ENCODE data around the gene GGA1. TPM values are rescaled to one million over a fixed set of nuclear protein-coding genes. Genes with fewer than 3 reads are reported as not detected.

Gene GGA1
- total and polyA plus RNA-seq, 9 of the 15 experiments (the other 6 are each of a cell fraction or from before 2014, with no cell fraction given) = 1.5 to 69.5 (median 31.6) TPM

DNA sequence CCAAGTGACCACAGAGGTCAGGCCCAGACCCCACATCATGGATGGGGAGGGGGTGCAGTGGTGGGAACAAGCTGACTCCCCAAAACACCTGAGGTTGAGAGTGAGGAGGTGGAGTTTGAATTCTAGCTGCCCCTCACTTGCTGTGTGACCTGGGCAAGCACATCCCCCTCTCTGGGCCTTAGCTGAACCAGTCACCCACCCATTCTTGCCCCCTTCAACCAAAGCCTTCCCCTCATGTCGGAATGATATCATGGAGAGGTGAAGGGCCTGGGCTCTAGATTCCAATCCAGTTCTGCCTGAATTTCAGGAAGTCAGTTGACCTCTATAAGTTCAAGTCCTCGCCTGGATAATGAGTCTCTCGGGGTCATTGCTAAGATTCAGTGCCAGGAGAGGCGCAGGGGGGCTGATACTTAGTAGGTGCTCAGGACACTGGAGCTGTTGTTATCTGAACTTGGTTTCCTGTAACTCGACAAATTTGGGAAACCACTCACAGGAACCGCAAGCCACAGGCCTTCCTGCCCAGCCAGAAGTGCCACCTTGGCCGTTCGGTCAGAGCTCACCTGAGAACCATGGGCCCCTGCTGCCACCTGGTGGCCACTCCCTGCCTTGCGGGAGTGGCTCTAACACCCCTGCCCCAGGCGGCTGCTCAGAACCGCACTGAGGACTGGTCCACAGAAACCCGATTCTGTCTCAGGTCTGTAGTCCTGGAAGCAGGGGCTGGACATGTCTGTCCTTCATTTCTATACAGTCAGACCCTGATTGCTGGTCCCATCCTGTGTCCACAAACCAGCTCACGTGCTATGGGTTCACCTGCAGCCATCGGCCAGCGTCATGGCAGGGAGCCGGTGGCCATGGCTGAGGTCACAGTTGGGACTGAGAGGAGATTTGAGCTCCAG lies 41.5 kb upstream of the GGA1 start (continued):
- TF ChIP-seq AFF4 (CRISPR knock-in tag; IDR thresholded peaks at IDR 0.05) (no peak), CTCFL (IDR thresholded peaks at IDR 0.05; ENCODE audit: borderline replicate concordance, insufficient read depth, low read depth, low read length, poor library complexity, severe bottlenecking) (peak; percentile 12), JUND (IDR thresholded peaks at IDR 0.05; ENCODE audit: borderline replicate concordance, low read depth, low read length) (no peak), JUND (tag; IDR thresholded peaks at IDR 0.05; ENCODE audit: borderline replicate concordance, low read depth, low read length) (peak; percentile 58; the same call in 2 of the 3 replicates), EGR1 (conservative IDR thresholded peaks at IDR 0.05) (no peak), POLR2G (IDR thresholded peaks at IDR 0.05; ENCODE audit: low read depth, low read length) (peak; percentile 36; the same call in 1 of the 2 replicates), RAD21 (CRISPR knock-in tag; conservative IDR thresholded peaks at IDR 0.05 in 1 of 2, IDR thresholded peaks at IDR 0.05 in 1 of 2) (peak; percentile 57 to 69), ZKSCAN1 (IDR thresholded peaks at IDR 0.05; ENCODE audit: low read depth, low read length) (0 out of 2 replicates have a peak, but pooled peaks have one; percentile 57), ATF4 (CRISPR knock-in tag; IDR thresholded peaks at IDR 0.05) (no peak), ZFP36 (IDR thresholded peaks at IDR 0.05; ENCODE audit: low read depth, low read length, partially characterized antibody) (peak; percentile 73), NFIX (CRISPR knock-in tag; IDR thresholded peaks at IDR 0.05; ENCODE audit: low read depth) (no peak), DACH1 (IDR thresholded peaks at IDR 0.05; ENCODE audit: partially characterized antibody) (no peak)
- TF ChIP-seq, protein P1, sequence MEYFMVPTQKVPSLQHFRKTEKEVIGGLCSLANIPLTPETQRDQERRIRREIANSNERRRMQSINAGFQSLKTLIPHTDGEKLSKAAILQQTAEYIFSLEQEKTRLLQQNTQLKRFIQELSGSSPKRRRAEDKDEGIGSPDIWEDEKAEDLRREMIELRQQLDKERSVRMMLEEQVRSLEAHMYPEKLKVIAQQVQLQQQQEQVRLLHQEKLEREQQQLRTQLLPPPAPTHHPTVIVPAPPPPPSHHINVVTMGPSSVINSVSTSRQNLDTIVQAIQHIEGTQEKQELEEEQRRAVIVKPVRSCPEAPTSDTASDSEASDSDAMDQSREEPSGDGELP (CRISPR knock-in tag; IDR thresholded peaks at IDR 0.05; ENCODE audit: borderline replicate concordance) = no peak
- TF ChIP-seq, protein P2, sequence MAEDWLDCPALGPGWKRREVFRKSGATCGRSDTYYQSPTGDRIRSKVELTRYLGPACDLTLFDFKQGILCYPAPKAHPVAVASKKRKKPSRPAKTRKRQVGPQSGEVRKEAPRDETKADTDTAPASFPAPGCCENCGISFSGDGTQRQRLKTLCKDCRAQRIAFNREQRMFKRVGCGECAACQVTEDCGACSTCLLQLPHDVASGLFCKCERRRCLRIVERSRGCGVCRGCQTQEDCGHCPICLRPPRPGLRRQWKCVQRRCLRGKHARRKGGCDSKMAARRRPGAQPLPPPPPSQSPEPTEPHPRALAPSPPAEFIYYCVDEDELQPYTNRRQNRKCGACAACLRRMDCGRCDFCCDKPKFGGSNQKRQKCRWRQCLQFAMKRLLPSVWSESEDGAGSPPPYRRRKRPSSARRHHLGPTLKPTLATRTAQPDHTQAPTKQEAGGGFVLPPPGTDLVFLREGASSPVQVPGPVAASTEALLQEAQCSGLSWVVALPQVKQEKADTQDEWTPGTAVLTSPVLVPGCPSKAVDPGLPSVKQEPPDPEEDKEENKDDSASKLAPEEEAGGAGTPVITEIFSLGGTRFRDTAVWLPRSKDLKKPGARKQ (CRISPR knock-in tag; IDR thresholded peaks at IDR 0.05) = no peak
- TF ChIP-seq, protein P3, sequence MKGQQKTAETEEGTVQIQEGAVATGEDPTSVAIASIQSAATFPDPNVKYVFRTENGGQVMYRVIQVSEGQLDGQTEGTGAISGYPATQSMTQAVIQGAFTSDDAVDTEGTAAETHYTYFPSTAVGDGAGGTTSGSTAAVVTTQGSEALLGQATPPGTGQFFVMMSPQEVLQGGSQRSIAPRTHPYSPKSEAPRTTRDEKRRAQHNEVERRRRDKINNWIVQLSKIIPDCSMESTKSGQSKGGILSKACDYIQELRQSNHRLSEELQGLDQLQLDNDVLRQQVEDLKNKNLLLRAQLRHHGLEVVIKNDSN (CRISPR knock-in tag; IDR thresholded peaks at IDR 0.05) = no peak

Measured in K562 (cell line).